ENCODE results near the gene SRPK2.

DNA sequence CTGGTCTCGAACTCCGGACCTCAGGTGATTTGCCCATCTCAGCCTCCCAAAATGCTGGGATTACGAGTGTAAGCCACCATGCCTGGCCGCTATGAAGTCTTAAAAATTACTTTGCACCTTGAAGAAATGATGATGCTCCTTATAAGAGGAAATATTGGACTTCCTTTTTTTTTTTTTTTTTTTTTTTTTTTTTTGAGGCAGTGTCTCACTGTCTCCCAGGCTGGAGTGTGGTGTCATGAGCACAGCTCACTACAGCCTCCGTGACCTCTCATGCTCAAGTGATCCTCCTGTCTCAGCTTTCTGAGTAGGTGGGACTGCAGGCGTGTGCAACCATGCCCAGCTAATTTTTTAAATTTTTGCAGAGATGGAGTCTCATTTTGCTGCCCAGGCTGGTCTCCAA lies 309.4 kb downstream of the SRPK2 start:
- TF ChIP-seq CTCF (IDR thresholded peaks at IDR 0.05) (no peak), NRF1 (IDR thresholded peaks at IDR 0.05; ENCODE audit: low read depth, low read length) (no peak), REST (IDR thresholded peaks at IDR 0.05; ENCODE audit: low read depth, low read length) (no peak), TCF12 (IDR thresholded peaks at IDR 0.05) (no peak), FOXM1 (IDR thresholded peaks at IDR 0.05; ENCODE audit: low read depth) (no peak), USF1 (IDR thresholded peaks at IDR 0.05; ENCODE audit: borderline replicate concordance, low read depth) (no peak), POLR2AphosphoS5 (IDR thresholded peaks at IDR 0.05; ENCODE audit: low read depth, low read length) (no peak), SMC3 (IDR thresholded peaks at IDR 0.05; ENCODE audit: low read depth, low read length) (no peak), NFIC (IDR thresholded peaks at IDR 0.05; ENCODE audit: borderline replicate concordance) (no peak), TAF1 (IDR thresholded peaks at IDR 0.05; ENCODE audit: borderline replicate concordance, low read depth, low read length) (no peak)
- TF ChIP-seq, protein P1, sequence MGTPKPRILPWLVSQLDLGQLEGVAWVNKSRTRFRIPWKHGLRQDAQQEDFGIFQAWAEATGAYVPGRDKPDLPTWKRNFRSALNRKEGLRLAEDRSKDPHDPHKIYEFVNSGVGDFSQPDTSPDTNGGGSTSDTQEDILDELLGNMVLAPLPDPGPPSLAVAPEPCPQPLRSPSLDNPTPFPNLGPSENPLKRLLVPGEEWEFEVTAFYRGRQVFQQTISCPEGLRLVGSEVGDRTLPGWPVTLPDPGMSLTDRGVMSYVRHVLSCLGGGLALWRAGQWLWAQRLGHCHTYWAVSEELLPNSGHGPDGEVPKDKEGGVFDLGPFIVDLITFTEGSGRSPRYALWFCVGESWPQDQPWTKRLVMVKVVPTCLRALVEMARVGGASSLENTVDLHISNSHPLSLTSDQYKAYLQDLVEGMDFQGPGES (IDR thresholded peaks at IDR 0.05; ENCODE audit: low read depth, low read length): no peak

Measured in SK-N-SH (cell line).